GM20431 (cell line): ENCODE measurements around the gene MCTP1.

Source experiments
- in situ Hi-C: fragments of 300-500 bp; cut with MseI, MboI; formaldehyde crosslinking; loops from one replicate; pipeline ENCODE4 v1.15.0; 2020; ENCODE audit warnings: low sequenced_read_pairs; ENCODE audit not compliant: unreplicated experiment

The MCTP1 gene

GRCh38 chr5:95081982-95082381 lies 202.9 kb downstream of the MCTP1 start:
- in situ Hi-C loops = no loop called here

- in situ Hi-C loops = no loop called here
Observed at GRCh38 chr5:95081500-95081960, 203.4 kb downstream of the MCTP1 start.

GRCh38 chr5:95080441-95080840 lies 204.5 kb downstream of the MCTP1 start:
- in situ Hi-C loops = no loop called here

- in situ Hi-C loops = no loop called here
Observed at GRCh38 chr5:95080030-95080429, 204.9 kb downstream of the MCTP1 start.

- in situ Hi-C loops = no loop called here
Observed at GRCh38 chr5:95078868-95079267, 206.0 kb downstream of the MCTP1 start.

- in situ Hi-C loops = no loop called here
Observed at GRCh38 chr5:95076395-95077185, 208.3 kb downstream of the MCTP1 start.

- in situ Hi-C loops = no loop called here
Observed at GRCh38 chr5:95075111-95075510, 209.8 kb downstream of the MCTP1 start.

- in situ Hi-C loops = no loop called here
Observed at GRCh38 chr5:95072281-95072680, 212.6 kb downstream of the MCTP1 start.

GRCh38 chr5:95070866-95071265 lies 214.0 kb downstream of the MCTP1 start:
- in situ Hi-C loops = no loop called here

GRCh38 chr5:95070453-95070852 lies 214.4 kb downstream of the MCTP1 start:
- in situ Hi-C loops = no loop called here

GRCh38 chr5:95069948-95070347 lies 214.9 kb downstream of the MCTP1 start:
- in situ Hi-C loops = no loop called here

- in situ Hi-C loops = no loop called here
Observed at GRCh38 chr5:95069021-95069420, 215.9 kb downstream of the MCTP1 start.

GRCh38 chr5:95068289-95068910 lies 216.5 kb downstream of the MCTP1 start:
- in situ Hi-C loops = no loop called here

- in situ Hi-C loops = no loop called here
Observed at GRCh38 chr5:95066048-95066447, 218.8 kb downstream of the MCTP1 start.

- in situ Hi-C loops = no loop called here
Observed at GRCh38 chr5:95063492-95063891, 221.4 kb downstream of the MCTP1 start.

- in situ Hi-C loops = no loop called here
Observed at GRCh38 chr5:95060098-95060497, 224.8 kb downstream of the MCTP1 start.

GRCh38 chr5:95059636-95060035 lies 225.3 kb downstream of the MCTP1 start:
- in situ Hi-C loops = no loop called here

- in situ Hi-C loops = no loop called here
Observed at GRCh38 chr5:95057615-95058014, 227.3 kb downstream of the MCTP1 start.

GRCh38 chr5:95053253-95053652 lies 231.6 kb downstream of the MCTP1 start:
- in situ Hi-C loops = no loop called here

- in situ Hi-C loops = no loop called here
Observed at GRCh38 chr5:95050708-95051107, 234.2 kb downstream of the MCTP1 start.

GRCh38 chr5:95048628-95049027 lies 236.3 kb downstream of the MCTP1 start:
- in situ Hi-C loops = no loop called here
